Activated naive CD4-positive, alpha-beta T cell treated with anti-CD3 and anti-CD28 coated beads, Interleukin-2, amount 50 U/mL, for 24 hours (primary cell): ENCODE results near the gene RPS16.

Experiments
- H3K27ac Mint-ChIP-seq: one replicate; pipeline ENCODE4 v1.8.0; 2021; ENCODE audit warnings: mild to moderate bottlenecking, mixed read lengths
- H3K27me3 Mint-ChIP-seq: one replicate; pipeline ENCODE4 v1.8.0; 2021; ENCODE audit warnings: mixed read lengths
- H3K36me3 Mint-ChIP-seq: one replicate; pipeline ENCODE4 v1.8.0; 2021; ENCODE audit warnings: mixed read lengths
- H3K4me1 Mint-ChIP-seq: one replicate; pipeline ENCODE4 v1.8.0; 2021; ENCODE audit warnings: mixed read lengths
- H3K4me3 Mint-ChIP-seq: one replicate; pipeline ENCODE4 v1.8.0; 2021; ENCODE audit warnings: mild to moderate bottlenecking, mixed read lengths
- H3K9me3 Mint-ChIP-seq: one replicate; pipeline ENCODE4 v1.8.0; 2021; ENCODE audit warnings: mixed read lengths

The RPS16 gene

GRCh38 chr19:39406656-39407409, 28.9 kb downstream of the RPS16 start, which contains the start of gene ZFP36:
ZFP36 (plus strand) TSS chr19:39406847; CDS start chr19:39406905, 58 bp downstream.
- H3K27ac Mint-ChIP-seq: peak within 1 kb of the TSS; percentile 92
- H3K9me3 Mint-ChIP-seq: no peaks in the 10 kb centered on the region
- peak within 1 kb of the TSS; percentile 95 for H3K4me3 Mint-ChIP-seq
- peaks cover 11% of the 10 kb centered on the region for H3K36me3 Mint-ChIP-seq
- peaks cover 54% of the 10 kb centered on the region for H3K4me1 Mint-ChIP-seq
- H3K27me3 Mint-ChIP-seq: no peaks in the 10 kb centered on the region

DNA sequence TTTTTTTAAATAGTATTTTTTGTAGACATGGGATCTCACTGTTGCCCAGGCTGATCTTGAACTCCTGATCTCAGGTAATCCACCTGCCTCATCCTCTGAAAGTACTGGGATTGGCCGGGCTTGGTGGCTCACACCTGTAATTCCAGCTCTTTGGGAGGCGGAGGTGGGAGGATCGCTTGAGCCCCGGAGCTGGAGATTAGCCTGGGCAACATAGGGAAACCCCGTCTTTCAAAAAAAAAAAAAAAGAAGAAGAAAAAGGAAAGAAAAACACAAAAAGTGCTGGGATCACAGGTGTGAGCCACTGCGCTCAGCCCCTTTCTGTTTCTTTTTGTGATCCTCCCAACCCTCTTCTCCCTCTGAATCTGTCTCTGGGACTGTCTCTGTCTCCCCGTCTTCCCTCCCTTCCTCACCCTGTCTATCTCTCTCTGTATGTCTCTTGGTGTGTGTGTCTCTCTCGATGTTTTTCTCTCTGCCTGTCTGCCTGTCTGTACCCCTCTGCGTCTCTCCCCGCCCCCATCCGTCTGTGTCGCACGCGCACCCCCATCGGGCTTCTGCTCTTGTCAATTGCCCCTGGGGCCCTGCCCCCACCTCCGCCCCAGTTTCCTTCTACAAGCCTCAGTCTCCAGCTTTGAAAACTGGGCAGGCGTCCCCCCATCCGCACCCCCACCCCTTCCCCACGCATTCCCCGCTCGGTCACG, 29.6 kb downstream of the RPS16 start:
- peak overlapping the region; percentile 84 for H3K4me3 Mint-ChIP-seq
- H3K27ac Mint-ChIP-seq: peak overlapping the region; percentile 92
- peaks cover 11% of the 10 kb centered on the region for H3K36me3 Mint-ChIP-seq
- H3K4me1 Mint-ChIP-seq: peaks cover 54% of the 10 kb centered on the region
- no peaks in the 10 kb centered on the region for H3K27me3 Mint-ChIP-seq
- no peaks in the 10 kb centered on the region for H3K9me3 Mint-ChIP-seq

DNA sequence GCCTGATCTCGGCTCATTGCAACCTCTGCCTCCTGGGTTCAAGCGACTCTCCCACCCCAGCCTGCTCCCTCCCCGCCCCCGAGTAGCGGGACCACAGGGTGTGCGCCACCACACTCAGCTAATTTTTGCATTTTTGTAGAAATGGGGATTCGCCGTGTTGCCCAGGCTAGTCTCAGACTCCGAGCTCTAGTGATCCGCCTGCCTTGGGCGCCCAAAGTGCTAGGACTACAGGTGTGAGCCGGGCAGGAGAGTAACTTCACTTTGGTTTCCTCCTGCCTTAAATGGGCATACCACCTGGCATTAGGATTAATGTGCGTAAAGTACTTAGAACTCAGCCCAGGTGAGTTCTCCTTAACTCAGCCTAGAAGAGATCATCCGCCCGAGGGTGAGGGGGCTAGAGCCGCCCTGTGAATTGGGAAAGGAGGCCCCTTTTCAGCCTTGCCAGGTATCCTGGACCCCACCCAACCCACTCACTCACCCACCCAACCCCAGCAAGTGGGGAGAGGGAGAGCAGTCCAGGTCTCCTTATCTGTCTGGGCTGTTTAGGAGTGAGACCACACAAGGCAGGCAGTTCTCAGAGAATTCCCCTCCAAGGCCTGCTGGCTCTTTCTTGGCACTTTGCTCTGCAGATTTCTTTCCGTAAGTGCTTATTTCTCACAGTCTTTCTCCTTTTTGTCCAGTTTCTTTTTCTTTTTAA, 30.3 kb downstream of the RPS16 start:
- Mint-ChIP-seq H3K36me3 (peaks cover 11% of the 10 kb centered on the region), H3K27me3 (no peaks in the 10 kb centered on the region), H3K27ac (peak overlapping the region; percentile 53), H3K9me3 (no peaks in the 10 kb centered on the region), H3K4me3 (peak overlapping the region; percentile 83), H3K4me1 (peaks cover 53% of the 10 kb centered on the region)

DNA sequence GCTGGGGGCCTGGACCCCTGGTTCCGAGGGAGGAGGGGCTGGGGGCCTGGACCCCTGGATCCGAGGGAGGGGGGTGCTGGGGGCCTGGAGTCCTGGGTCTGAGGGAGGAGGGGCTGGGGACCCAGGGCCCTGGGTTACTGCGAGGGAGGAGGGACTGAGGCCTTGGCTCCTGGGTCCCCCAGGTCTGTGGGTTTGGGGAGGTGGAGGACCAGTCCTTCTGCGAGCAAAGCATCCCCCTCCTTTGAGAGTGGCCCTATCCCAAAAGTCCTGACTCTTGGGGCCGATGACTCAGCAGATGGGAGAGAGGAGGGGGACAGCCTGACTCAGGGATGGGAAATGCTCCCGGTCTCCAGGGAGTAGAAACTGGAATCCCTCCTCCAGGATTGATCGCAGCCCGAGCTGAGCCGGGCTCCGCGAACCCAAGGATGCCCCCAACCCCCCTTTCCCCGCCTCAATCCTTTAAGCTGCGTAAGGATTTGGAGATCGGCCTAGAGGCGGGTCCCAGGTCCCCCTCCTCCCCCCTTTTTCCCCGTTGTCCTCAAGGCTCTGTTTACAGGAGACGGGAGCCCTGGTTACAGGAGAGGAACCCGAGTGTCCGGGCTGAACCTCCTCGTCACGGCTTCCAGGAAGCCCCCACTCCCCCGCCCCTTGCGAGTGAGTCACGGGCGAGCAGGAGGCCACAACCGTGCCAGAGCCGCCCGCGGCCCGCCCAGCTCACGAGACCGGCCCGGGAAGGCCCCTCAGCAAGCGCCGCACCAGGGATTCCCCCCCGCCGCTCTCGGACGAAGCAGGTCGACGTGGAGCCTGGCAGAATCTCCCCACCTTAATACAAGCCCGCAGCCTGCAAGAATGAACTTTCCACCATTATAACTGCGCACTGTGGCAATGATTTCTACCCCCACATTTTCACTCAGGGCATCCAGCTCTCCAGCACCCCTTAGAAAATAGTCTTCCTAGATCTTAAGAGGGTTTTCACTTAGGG, 32.1 kb downstream of the RPS16 start:
- Mint-ChIP-seq H3K36me3 (peaks cover 7% of the 10 kb centered on the region), H3K27me3 (no peaks in the 10 kb centered on the region)

GRCh38 chr19:39402346-39403300, 33.1 kb downstream of the RPS16 start:
- no peaks in the 10 kb centered on the region for H3K36me3 Mint-ChIP-seq
- peak overlapping the region; percentile 81 for H3K4me3 Mint-ChIP-seq
- H3K9me3 Mint-ChIP-seq: no peaks in the 10 kb centered on the region
- H3K27ac Mint-ChIP-seq: peak overlapping the region; percentile 97
- H3K4me1 Mint-ChIP-seq: peaks cover 70% of the 10 kb centered on the region
- no peaks in the 10 kb centered on the region for H3K27me3 Mint-ChIP-seq

More for the DNA sequence above, 32.1 kb downstream of the RPS16 start:
- H3K9me3 Mint-ChIP-seq: no peaks in the 10 kb centered on the region
- H3K27ac Mint-ChIP-seq: peak overlapping the region; percentile 97
- H3K4me1 Mint-ChIP-seq: peaks cover 62% of the 10 kb centered on the region
- H3K4me3 Mint-ChIP-seq: peak overlapping the region; percentile 83

DNA sequence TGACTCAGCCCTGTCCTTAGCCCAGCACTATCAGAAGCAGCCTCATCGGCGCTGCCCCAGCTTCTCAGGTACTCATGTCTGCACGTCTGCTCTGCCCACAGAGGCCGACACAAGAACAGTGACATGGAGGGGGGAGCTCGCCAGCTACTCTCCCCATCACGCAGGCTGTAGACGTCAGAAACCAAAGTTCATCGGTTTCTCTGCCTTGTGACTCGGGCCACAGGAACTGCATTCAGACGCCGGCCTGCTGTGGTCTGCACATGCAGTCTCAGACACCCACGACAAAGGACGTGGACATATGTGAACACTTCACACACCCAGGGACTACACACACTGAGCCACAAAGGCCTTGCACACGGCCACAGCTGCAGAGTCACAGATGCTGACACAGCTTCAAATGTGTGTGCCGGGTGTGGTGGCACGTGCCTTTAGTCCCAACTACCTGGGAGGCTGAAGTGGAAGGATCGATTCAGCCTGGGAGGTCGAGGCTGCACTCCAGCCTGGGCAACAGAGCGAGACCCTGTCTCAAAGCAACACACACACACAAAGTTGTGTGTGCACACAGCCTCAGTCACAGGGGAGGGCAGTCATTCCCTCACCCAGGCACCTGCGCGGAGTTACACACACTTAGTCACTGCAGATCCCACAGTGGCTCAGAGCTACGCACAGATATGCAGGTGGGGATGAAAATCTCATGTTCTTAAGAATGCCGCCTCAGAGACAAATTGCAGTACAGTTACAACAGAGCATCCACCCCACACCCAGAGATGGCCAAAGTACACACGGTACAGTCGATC, 34.0 kb downstream of the RPS16 start:
- Mint-ChIP-seq H3K4me3 (peak overlapping the region; percentile 81), H3K4me1 (peaks cover 74% of the 10 kb centered on the region), H3K9me3 (no peaks in the 10 kb centered on the region), H3K27me3 (no peaks in the 10 kb centered on the region), H3K36me3 (no peaks in the 10 kb centered on the region), H3K27ac (peak overlapping the region; percentile 97)

DNA sequence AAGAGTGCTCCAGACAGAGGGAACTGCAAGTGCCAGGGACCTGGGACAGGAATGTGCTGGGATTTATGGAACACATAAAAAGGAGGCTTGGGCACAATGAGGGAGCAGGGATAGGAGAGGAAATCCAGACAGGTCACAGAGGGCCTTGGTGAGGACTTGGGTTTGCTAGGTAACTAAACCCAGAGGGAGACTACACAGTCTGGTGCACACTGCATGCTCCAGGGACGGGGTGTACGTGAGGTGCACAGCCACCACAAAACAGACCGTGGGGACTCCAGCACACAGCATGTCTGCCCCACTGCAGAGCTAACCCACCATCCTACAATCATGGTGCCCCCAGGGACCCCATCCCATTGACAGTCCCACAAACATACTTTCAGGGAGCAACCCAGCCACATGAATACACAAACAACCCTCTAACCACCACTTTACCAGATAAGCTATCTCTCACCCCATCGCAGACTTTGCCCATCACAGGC, 34.6 kb downstream of the RPS16 start:
- Mint-ChIP-seq H3K27me3 (no peaks in the 10 kb centered on the region), H3K4me3 (peak overlapping the region; percentile 81), H3K36me3 (no peaks in the 10 kb centered on the region), H3K27ac (peak overlapping the region; percentile 97), H3K9me3 (no peaks in the 10 kb centered on the region), H3K4me1 (peaks cover 70% of the 10 kb centered on the region)

GRCh38 chr19:39400061-39400460, 35.7 kb downstream of the RPS16 start:
- H3K4me3 Mint-ChIP-seq: peak overlapping the region; percentile 9
- H3K4me1 Mint-ChIP-seq: peaks cover 65% of the 10 kb centered on the region
- no peaks in the 10 kb centered on the region for H3K9me3 Mint-ChIP-seq
- peak overlapping the region; percentile 39 for H3K27ac Mint-ChIP-seq
- no peaks in the 10 kb centered on the region for H3K27me3 Mint-ChIP-seq
- H3K36me3 Mint-ChIP-seq: no peaks in the 10 kb centered on the region

DNA sequence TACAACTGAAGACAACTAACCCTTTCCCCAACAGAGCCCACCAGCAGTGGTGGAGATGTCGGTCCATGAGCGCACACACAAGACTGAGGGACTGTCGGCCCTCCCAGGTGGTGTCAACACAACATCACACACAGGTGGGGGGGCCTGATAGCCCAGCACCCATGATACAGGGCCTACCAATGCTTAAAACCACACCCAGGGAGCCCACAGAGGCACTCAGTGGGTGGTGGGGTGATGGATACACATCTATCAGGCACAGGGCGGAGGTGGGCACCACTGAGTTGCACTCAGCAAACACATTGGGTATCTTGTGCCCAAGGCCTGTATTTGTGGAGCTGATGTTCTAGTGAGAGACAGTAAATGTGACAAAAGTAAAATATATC, 36.1 kb downstream of the RPS16 start:
- H3K9me3 Mint-ChIP-seq: no peaks in the 10 kb centered on the region
- no peaks in the 10 kb centered on the region for H3K27me3 Mint-ChIP-seq
- H3K4me1 Mint-ChIP-seq: peaks cover 63% of the 10 kb centered on the region
- H3K4me3 Mint-ChIP-seq: peak overlapping the region; percentile 12
- H3K27ac Mint-ChIP-seq: peak overlapping the region; percentile 39
- H3K36me3 Mint-ChIP-seq: no peaks in the 10 kb centered on the region

DNA sequence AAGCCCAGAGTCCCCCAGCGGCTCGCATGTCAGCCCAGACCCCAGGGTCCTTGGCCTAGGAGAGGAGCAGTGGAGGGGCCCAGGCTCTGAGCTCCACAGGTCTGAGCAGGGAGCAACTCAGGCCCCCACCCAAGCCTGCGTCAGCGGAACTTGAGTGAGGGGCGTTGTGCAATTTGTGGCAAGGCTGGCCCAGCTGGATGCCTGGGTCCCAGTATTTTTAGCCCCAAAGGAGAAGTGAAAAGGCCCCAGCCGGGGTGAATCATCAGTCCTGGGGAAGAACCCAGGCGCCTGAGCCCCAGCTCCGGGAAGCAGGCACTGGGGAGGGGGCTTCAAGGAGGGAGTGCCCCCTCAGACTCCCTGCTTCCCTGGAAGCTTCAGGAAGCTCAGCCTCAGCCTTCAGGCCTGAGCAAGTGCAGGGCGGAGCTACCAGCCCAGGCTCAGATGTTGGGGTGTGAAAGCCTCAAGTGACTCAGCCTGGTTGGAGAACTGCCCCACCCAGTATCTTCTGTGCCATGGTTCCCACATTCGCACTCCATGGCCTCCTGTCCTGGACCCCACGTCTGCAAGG, 37.4 kb downstream of the RPS16 start:
- Mint-ChIP-seq H3K27me3 (no peaks in the 10 kb centered on the region), H3K4me1 (peaks cover 63% of the 10 kb centered on the region), H3K4me3 (peak overlapping the region; percentile 50)

GRCh38 chr19:39397360-39398296, 38.1 kb downstream of the RPS16 start:
- H3K27me3 Mint-ChIP-seq: no peaks in the 10 kb centered on the region
- peak overlapping the region; percentile 50 for H3K4me3 Mint-ChIP-seq
- peaks cover 62% of the 10 kb centered on the region for H3K4me1 Mint-ChIP-seq
- peak overlapping the region; percentile 71 for H3K27ac Mint-ChIP-seq
- peaks cover 2% of the 10 kb centered on the region for H3K36me3 Mint-ChIP-seq
- no peaks in the 10 kb centered on the region for H3K9me3 Mint-ChIP-seq

More for the DNA sequence above, 37.4 kb downstream of the RPS16 start:
- H3K36me3 Mint-ChIP-seq: peaks cover 2% of the 10 kb centered on the region
- no peaks in the 10 kb centered on the region for H3K9me3 Mint-ChIP-seq
- H3K27ac Mint-ChIP-seq: no peak overlapping the region

GRCh38 chr19:39390751-39391437, 44.9 kb downstream of the RPS16 start, which contains the start of the genes MED29 and PAF1:
MED29 (plus strand) TSS chr19:39391378; CDS start chr19:39391423, 45 bp downstream.
PAF1 (minus strand) TSS chr19:39391106; CDS start chr19:39390864, 242 bp downstream.
- H3K4me3 Mint-ChIP-seq: peak within 1 kb of the TSS; percentile 96
- peaks cover 7% of the 10 kb centered on the region for H3K36me3 Mint-ChIP-seq
- H3K4me1 Mint-ChIP-seq: peaks cover 38% of the 10 kb centered on the region
- H3K27me3 Mint-ChIP-seq: no peaks in the 10 kb centered on the region
- peak within 1 kb of the TSS; percentile 94 for H3K27ac Mint-ChIP-seq
- no peaks in the 10 kb centered on the region for H3K9me3 Mint-ChIP-seq
